ENCODE results near the gene LRMDA. TPM values are rescaled to one million over a fixed set of nuclear protein-coding genes. Genes with fewer than 3 reads are reported as not detected.

LRMDA gene
- total and polyA plus RNA-seq, 7 donors, result 2.8 to 22.2 (median 9.0) TPM

- WGBS, 2 donors, result 93 to 94% methylated on average over 3 of the region's 3 CpGs
- Histone ChIP-seq H3K36me3 (no peaks in the 10 kb centered on the region), H3K27ac (no peak overlapping the region), H3K27me3 (no peaks in the 10 kb centered on the region), H3K4me3 (no peak overlapping the region), H3K9me3 (no peaks in the 10 kb centered on the region), H3K4me1 (peaks cover 0 to 40% (median 25%) of the 10 kb centered on the region in 4 donors)
- DNase-seq, result no peak
- no peak for TF ChIP-seq POLR2A (IDR thresholded peaks at IDR 0.05)
- no peak for TF ChIP-seq CTCF (IDR thresholded peaks at IDR 0.05)
- intact Hi-C loops (cut with DNase I), result no loop called here
These were observed 637.4 kb downstream of the LRMDA start for GRCh38 chr10:76068856-76069255.

DNA sequence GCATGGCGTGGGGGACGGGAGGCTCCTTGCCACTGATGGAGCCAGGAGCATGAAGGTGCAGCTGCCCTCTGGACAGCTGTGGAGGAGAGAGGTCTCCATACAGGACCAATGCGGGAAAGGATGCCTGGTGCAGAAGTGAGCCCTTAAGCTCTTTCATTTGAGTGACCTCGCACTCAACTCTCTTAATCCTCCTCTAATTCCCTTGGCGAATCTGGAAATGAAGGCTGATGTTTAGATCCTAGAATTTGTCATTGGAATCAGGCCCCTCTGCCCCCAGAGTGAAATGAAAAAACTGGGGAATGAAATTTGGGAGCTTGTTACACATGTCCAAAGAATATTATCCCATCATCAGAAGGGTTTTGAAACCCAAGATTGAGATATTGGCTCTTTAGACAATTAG lies 639.5 kb downstream of the LRMDA start:
- Histone ChIP-seq H3K36me3 (no peaks in the 10 kb centered on the region), H3K4me3 (no peak overlapping the region), H3K4me1 (peaks cover 0 to 42% (median 25%) of the 10 kb centered on the region in 4 donors), H3K27ac (peak overlapping the region in 2 of 4 donors; percentile 18 to 22), H3K27me3 (no peaks in the 10 kb centered on the region), H3K9me3 (no peaks in the 10 kb centered on the region)
- WGBS, 2 donors, result 87 to 89% methylated on average over 5 of the region's 5 CpGs
- TF ChIP-seq CTCF (IDR thresholded peaks at IDR 0.05), result no peak
- TF ChIP-seq POLR2A (IDR thresholded peaks at IDR 0.05), result no peak
- no peak for TF ChIP-seq EP300 (IDR thresholded peaks at IDR 0.05)
- TF ChIP-seq POLR2AphosphoS5 (IDR thresholded peaks at IDR 0.05), result no peak
- intact Hi-C loops (cut with DNase I), result no loop called here
- no peak for DNase-seq

- 51 to 53% methylated on average over 5 of the region's 5 CpGs for WGBS, 2 donors
- Histone ChIP-seq H3K27me3 (no peaks in the 10 kb centered on the region), H3K27ac (peak overlapping the region in 2 of 4 donors; percentile 18 to 22), H3K4me3 (no peak overlapping the region), H3K9me3 (no peaks in the 10 kb centered on the region), H3K4me1 (peaks cover 0 to 42% (median 25%) of the 10 kb centered on the region in 4 donors), H3K36me3 (no peaks in the 10 kb centered on the region)
- TF ChIP-seq EP300 (IDR thresholded peaks at IDR 0.05) (no peak), CTCF (IDR thresholded peaks at IDR 0.05) (no peak), POLR2AphosphoS5 (IDR thresholded peaks at IDR 0.05) (peak in 3 of 4 donors; percentile 14 to 55 (median 41)), POLR2A (IDR thresholded peaks at IDR 0.05) (no peak)
- intact Hi-C loops (cut with DNase I), result no loop called here
- no peak for DNase-seq
These were observed 640.4 kb downstream of the LRMDA start for GRCh38 chr10:76071653-76072365.

DNA sequence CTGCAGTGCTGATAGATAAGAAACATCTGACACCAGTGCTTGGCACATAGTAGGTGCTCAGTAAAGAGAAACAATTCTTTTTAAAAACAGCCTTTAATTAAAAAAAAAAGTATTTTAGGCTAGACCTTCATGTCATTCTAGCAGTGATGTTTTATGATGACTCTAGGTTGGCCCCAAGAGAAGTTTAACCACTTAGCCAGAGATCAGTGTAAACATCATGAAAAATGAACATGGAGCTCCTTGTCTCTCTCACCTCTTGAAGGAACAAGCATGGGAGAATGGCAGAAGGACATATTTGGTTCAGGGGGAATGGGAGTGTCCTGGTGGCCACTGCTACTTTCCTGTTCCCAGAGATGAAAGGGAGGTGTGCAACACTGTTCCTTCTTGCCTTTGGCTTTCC lies 641.0 kb downstream of the LRMDA start:
- no peak for DNase-seq
- peaks cover 0 to 42% (median 25%) of the 10 kb centered on the region in 4 donors for H3K4me1 ChIP-seq
- no peak overlapping the region for H3K27ac ChIP-seq
- H3K27me3 ChIP-seq, result no peaks in the 10 kb centered on the region
- no peak overlapping the region for H3K4me3 ChIP-seq
- intact Hi-C loops (cut with DNase I), result no loop called here
- TF ChIP-seq EP300 (IDR thresholded peaks at IDR 0.05) (no peak), POLR2AphosphoS5 (IDR thresholded peaks at IDR 0.05) (no peak), POLR2A (IDR thresholded peaks at IDR 0.05) (no peak), CTCF (IDR thresholded peaks at IDR 0.05) (no peak)
- no peaks in the 10 kb centered on the region for H3K9me3 ChIP-seq
- no peaks in the 10 kb centered on the region for H3K36me3 ChIP-seq

- intact Hi-C loops (cut with DNase I), result no loop called here
- Histone ChIP-seq H3K4me3 (no peak overlapping the region), H3K27ac (no peak overlapping the region), H3K9me3 (no peaks in the 10 kb centered on the region), H3K27me3 (no peaks in the 10 kb centered on the region), H3K36me3 (no peaks in the 10 kb centered on the region), H3K4me1 (peaks cover 0 to 42% (median 25%) of the 10 kb centered on the region in 4 donors)
- TF ChIP-seq EP300 (IDR thresholded peaks at IDR 0.05) (no peak), CTCF (IDR thresholded peaks at IDR 0.05) (no peak), POLR2AphosphoS5 (IDR thresholded peaks at IDR 0.05) (no peak), POLR2A (IDR thresholded peaks at IDR 0.05) (no peak)
- WGBS, 2 donors, result 86 to 87% methylated on average over 2 of the region's 2 CpGs
- DNase-seq, result no peak
These were observed 642.1 kb downstream of the LRMDA start for GRCh38 chr10:76073524-76073923.

Measured in sigmoid colon (tissue), 7 donors.